Colonic mucosa (tissue), 4 donors: ENCODE results near the gene GFI1B. TPM values are rescaled to one million over a fixed set of nuclear protein-coding genes. Genes with fewer than 3 reads are reported as not detected.
A peak's percentile ranks its signal among the peaks of the same experiment; 100 is the strongest.

Source experiments
- DNase-seq: peaks from one replicate; pipeline ENCODE4 v3.0.0-alpha.2; 2020
- H3K27ac ChIP-seq: fragments of 200-600 bp; one replicate; pipeline ENCODE4 v1.8.0; 2021
- H3K27me3 ChIP-seq: fragments of 200-600 bp; one replicate; pipeline ENCODE4 v1.8.0; 2021
- H3K36me3 ChIP-seq: fragments of 200-600 bp; one replicate; pipeline ENCODE4 v1.8.0; 2021
- H3K4me1 ChIP-seq: fragments of 200-600 bp; one replicate; pipeline ENCODE4 v1.8.0; 2021; ENCODE audit warnings: mild to moderate bottlenecking
- H3K4me3 ChIP-seq: fragments of 200-600 bp; one replicate; pipeline ENCODE4 v1.8.0; 2021
- H3K9ac ChIP-seq, 2 donors: one replicate each; pipeline ENCODE4 v1.7.0; 2013; ENCODE audit warnings: control low read depth in 2 of 2, low read depth in 2 of 2, low read length in 2 of 2
- H3K9me3 ChIP-seq: fragments of 200-600 bp; one replicate; pipeline ENCODE4 v1.8.0; 2021
- CTCF ChIP-seq: fragments of 200-600 bp; IDR thresholded peaks from one replicate; pipeline ENCODE4 v1.8.0; 2022; ENCODE audit warnings: antibody characterized with exemption, mild to moderate bottlenecking
- intact Hi-C: fragments of 100-400 bp; cut with DNase I; formaldehyde crosslinking; loops from one replicate; pipeline ENCODE4 v1.14.1; 2022
- total RNA-seq, 2 donors: library from RNA; stranded (reverse); fragmentation: NEBNext Ultra II Directional in 1 of 2; extraction: Animal tissue kit (Norgen Biotek cat#: 25700) in 1 of 2; gene quantifications; one replicate each; pipeline ENCODE4 v1.2.1, GENCODE V29; 2021
- donor health status: healthy.
- donor health status: DM: no; HTN: no; CAD: no.
- donor health status: DM: no; HTN: no; CAD: no.

The GFI1B gene
- total RNA-seq: 1 to 10 TPM; 1.1 to 1.3 TPM

GRCh38 chr9:132978451-132979131 lies at the start of gene GFI1B:
Gene GFI1B, plus strand, starts transcription at chr9:132978694. Its CDS starts 7,985 bp downstream, at chr9:132986679.
- H3K9me3 ChIP-seq: no peaks in the 10 kb centered on the region
- no peak within 1 kb of the TSS for H3K4me3 ChIP-seq
- no peak for DNase-seq
- peaks cover 20% of the 10 kb centered on the region for H3K27me3 ChIP-seq
- TF ChIP-seq CTCF: no peak
- no peaks in the 10 kb centered on the region for H3K4me1 ChIP-seq
- no peaks in the 10 kb centered on the region for H3K36me3 ChIP-seq
- no peak within 1 kb of the TSS for H3K27ac ChIP-seq
- peak within 1 kb of the TSS in 1 of 2 donors; percentile 8 for H3K9ac ChIP-seq
- intact Hi-C loops: loop anchor here (10.0 kb wide), 2 partner anchors 174 to 474 kb away; no protein-coding TSS in a partner anchor

- Histone ChIP-seq H3K27me3 (no peaks in the 10 kb centered on the region), H3K27ac (no peak overlapping the region), H3K9me3 (no peaks in the 10 kb centered on the region), H3K9ac (no peak overlapping the region), H3K36me3 (no peaks in the 10 kb centered on the region), H3K4me3 (no peak overlapping the region), H3K4me1 (no peaks in the 10 kb centered on the region)
- intact Hi-C loops: no loop called here
- no peak for TF ChIP-seq CTCF
- no peak for DNase-seq
Measured at GRCh38 chr9:132931178-132931735, 47.2 kb upstream of the GFI1B start.

DNA sequence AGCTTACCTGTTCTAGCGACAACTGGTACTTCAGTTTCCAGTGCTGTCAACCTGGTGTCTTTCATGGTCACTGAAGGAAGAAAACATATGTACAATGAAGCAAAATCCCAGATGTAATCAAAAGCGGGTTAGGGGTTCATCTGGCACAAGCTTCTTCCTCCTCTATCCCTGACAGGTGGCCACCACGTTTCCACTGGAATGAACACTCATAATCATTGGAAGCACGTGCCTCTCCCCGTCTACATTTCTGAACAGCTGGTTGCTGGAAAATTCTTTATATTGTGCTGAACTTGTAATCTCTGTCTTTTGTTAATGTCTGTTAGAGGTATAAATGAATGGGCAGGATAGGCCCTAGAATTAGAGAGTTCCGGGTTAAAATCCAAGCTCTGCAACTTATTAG lies 43.5 kb upstream of the GFI1B start:
- H3K4me3 ChIP-seq: no peak overlapping the region
- H3K27ac ChIP-seq: no peak overlapping the region
- no peak overlapping the region for H3K9ac ChIP-seq
- intact Hi-C loops: no loop called here
- H3K9me3 ChIP-seq: no peaks in the 10 kb centered on the region
- H3K36me3 ChIP-seq: no peaks in the 10 kb centered on the region
- DNase-seq: no peak
- no peaks in the 10 kb centered on the region for H3K4me1 ChIP-seq
- no peaks in the 10 kb centered on the region for H3K27me3 ChIP-seq
- TF ChIP-seq CTCF: no peak

- no peak for TF ChIP-seq CTCF
- Histone ChIP-seq H3K9ac (no peak overlapping the region), H3K4me1 (peaks cover 4% of the 10 kb centered on the region), H3K36me3 (no peaks in the 10 kb centered on the region), H3K4me3 (no peak overlapping the region), H3K9me3 (no peaks in the 10 kb centered on the region), H3K27me3 (no peaks in the 10 kb centered on the region), H3K27ac (no peak overlapping the region)
- DNase-seq: no peak
- intact Hi-C loops: no loop called here
Measured at GRCh38 chr9:132937463-132937901, 41.0 kb upstream of the GFI1B start.

- H3K27me3 ChIP-seq: no peaks in the 10 kb centered on the region
- peaks cover 15% of the 10 kb centered on the region for H3K4me1 ChIP-seq
- no peak overlapping the region for H3K9ac ChIP-seq
- no peaks in the 10 kb centered on the region for H3K36me3 ChIP-seq
- no peak for TF ChIP-seq CTCF
- DNase-seq: no peak
- H3K4me3 ChIP-seq: no peak overlapping the region
- no peaks in the 10 kb centered on the region for H3K9me3 ChIP-seq
- intact Hi-C loops: no loop called here
- no peak overlapping the region for H3K27ac ChIP-seq
Measured at GRCh38 chr9:132939169-132939568, 39.3 kb upstream of the GFI1B start.
